ENCODE measurements around the gene DCC.

GRCh38 chr18:53324353-53324752, 984.4 kb downstream of the DCC start:
- TF ChIP-seq POLR2A (IDR thresholded peaks at IDR 0.05): no peak
- no peak for TF ChIP-seq CTCF (IDR thresholded peaks at IDR 0.05)
- TF ChIP-seq EP300 (IDR thresholded peaks at IDR 0.05): no peak

Data from tibial nerve (tissue), 4 donors.